Fibroblast of lung (primary cell): Measurements from ENCODE around the gene TREML2.

Experiments
- CTCF ChIP-seq, 2 donors: IDR thresholded peaks in 1 of 2; conservative IDR thresholded peaks in 1 of 2; 1 replicate in 1 of 2; 2 replicates in 1 of 2; pipeline ENCODE4 v1.5.1; 2011 to 2012; ENCODE audit warnings: low read length in 2 of 2, control low read depth in 1 of 2, inconsistent platforms in 1 of 2, low read depth in 1 of 2, mild to moderate bottlenecking in 1 of 2
- EZH2 ChIP-seq: IDR thresholded peaks from 2 replicates; pipeline ENCODE4 v1.5.1; 2012; ENCODE audit warnings: low read length, control low read depth, mild to moderate bottlenecking; ENCODE audit errors: missing control alignments

GRCh38 chr6:41237128-41237527 lies 36.2 kb upstream of the TREML2 start:
- TF ChIP-seq CTCF (conservative IDR thresholded peaks at IDR 0.05 in 1 of 2, IDR thresholded peaks at IDR 0.05 in 1 of 2; ENCODE audit: low read depth in 1 of 2, low read length in 2 of 2) (no peak), EZH2 (no peak)
